AG10803 (cell line): ENCODE data around the gene ARL8B.

ENCODE experiments used
- DNase-seq: peaks from one replicate; pipeline ENCODE4 v3.0.0; 2010; ENCODE audit warnings: low read depth
- H3K4me3 ChIP-seq: 2 replicates; pipeline ENCODE4 v1.5.1; 2011; ENCODE audit warnings: mild to moderate bottlenecking, low read length, control low read depth
- TF ChIP-seq, protein P1 (sequence below): conservative IDR thresholded peaks from 2 replicates; pipeline ENCODE4 v1.5.1; 2011; ENCODE audit warnings: mild to moderate bottlenecking, low read length, control low read depth, inconsistent platforms

ARL8B gene

DNA sequence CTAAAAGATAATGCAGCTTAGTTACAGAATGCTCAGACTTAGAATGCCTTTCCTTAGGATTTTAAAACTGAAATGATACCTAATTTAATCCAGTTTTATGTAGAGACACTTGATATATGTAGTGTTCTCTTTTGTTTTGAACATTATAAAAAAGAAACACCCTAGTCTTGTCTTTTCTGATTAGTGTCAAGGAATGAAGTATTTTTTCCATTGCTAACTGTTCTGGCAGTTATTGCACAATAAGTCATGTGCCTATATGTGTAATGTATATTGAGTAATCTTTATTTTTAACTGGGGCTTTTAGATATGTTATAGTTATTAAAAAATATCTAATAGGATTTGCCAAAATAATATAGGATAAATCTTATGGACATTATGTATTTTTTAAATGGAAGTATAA, 4.5 kb downstream of the ARL8B start:
- TF ChIP-seq, protein P1, sequence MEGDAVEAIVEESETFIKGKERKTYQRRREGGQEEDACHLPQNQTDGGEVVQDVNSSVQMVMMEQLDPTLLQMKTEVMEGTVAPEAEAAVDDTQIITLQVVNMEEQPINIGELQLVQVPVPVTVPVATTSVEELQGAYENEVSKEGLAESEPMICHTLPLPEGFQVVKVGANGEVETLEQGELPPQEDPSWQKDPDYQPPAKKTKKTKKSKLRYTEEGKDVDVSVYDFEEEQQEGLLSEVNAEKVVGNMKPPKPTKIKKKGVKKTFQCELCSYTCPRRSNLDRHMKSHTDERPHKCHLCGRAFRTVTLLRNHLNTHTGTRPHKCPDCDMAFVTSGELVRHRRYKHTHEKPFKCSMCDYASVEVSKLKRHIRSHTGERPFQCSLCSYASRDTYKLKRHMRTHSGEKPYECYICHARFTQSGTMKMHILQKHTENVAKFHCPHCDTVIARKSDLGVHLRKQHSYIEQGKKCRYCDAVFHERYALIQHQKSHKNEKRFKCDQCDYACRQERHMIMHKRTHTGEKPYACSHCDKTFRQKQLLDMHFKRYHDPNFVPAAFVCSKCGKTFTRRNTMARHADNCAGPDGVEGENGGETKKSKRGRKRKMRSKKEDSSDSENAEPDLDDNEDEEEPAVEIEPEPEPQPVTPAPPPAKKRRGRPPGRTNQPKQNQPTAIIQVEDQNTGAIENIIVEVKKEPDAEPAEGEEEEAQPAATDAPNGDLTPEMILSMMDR = no peak
- no peak overlapping the region for H3K4me3 ChIP-seq
- DNase-seq = peak; percentile 26

DNA sequence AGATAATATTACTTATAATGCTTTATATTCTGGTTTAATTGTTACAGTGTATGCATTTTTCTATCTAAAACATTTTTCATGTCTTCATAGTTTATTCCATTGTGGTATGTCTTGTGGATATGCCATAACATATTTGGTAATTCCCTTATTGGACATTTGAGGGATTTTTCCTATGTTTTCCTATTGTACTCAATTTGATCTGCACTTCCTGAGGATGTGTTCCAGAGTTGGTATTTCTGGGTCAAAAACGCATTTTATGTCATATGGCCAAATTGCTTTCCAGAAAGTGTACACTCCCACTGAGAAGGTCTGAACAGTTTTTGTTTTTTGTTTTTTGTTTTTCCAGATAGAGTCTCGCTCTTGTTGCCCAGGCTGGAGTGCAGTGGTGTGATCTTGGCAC, 6.8 kb downstream of the ARL8B start:
- DNase-seq = no peak
- H3K4me3 ChIP-seq = no peak overlapping the region
- TF ChIP-seq, protein P1 = no peak

DNA sequence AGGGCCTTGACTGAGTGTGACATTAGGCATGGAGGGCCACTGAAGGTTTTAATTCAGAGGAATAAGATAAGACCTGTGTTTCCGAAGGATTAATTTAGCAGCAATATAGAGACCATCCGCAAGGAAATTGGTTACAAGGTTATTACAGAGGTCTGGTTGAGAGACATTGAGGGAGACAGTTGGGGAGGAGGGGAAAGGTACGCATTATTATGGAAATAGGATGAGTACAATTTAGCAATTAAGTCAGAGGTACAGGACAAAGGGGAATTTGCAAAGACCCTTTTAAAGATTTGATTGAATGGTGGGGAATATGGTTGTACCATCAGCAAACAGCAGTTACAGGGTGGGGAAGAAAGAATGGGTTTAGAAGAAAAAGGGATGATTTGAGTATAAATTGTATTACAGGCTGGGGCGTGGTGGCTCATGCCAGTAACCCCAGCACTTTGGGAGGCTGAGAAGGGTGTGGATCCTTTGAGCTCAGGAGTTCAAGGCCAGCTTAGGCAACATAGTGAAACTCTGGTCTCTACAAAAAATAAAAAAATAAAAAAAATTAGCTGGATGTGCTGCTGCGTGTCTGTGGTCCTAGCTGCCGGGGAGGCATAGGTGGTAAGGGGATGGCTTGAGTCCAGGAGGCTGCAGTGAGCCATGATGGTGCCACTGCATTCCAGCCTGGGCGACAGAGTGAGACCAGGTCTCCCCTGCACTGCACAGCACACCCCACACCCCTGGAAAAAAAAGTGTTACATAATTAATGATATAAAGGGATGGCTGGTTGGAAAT, 11.3 kb downstream of the ARL8B start:
- DNase-seq = no peak
- H3K4me3 ChIP-seq = no peak overlapping the region
- TF ChIP-seq, protein P1 = no peak

DNA sequence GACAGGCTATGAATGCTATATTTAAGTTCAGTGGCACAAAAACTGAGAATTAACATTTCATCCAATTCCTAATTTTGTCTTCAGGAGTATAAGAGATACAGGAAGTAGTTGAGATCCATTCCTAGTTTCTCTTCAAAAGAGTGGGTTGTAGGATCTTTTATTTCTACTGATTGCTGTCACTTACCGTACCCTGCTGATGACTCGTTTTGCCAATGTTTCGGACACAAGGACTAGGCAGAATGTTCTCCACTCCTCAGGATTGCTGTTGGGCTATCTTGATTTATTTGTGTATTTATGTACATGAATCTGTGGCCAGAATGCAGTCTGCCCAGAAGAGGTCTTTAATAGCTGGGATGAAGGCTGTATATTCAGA, 11.9 kb downstream of the ARL8B start:
- TF ChIP-seq, protein P1 = no peak
- DNase-seq = no peak

DNA sequence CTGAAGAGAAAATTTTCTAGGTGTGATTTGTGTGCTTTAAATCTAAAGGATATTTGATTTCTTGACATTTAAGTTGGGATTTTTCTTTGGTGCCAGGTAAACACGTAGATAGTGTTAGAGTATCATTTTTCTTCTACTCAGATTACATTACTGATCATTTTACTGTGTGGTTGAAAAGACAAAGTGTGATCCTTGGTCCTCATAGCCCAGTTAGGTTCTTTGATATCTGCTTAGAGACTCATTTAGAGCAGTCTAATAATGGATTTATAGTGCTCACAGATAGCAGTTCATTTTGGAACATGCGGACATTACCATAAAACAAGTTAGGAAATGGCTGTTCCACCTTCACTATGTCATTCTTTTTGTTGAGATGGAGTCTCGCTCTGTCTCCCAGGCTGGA, 12.4 kb downstream of the ARL8B start:
- TF ChIP-seq, protein P1 = no peak
- no peak for DNase-seq
- no peak overlapping the region for H3K4me3 ChIP-seq

More for the DNA sequence above, 11.9 kb downstream of the ARL8B start:
- H3K4me3 ChIP-seq = no peak overlapping the region

DNA sequence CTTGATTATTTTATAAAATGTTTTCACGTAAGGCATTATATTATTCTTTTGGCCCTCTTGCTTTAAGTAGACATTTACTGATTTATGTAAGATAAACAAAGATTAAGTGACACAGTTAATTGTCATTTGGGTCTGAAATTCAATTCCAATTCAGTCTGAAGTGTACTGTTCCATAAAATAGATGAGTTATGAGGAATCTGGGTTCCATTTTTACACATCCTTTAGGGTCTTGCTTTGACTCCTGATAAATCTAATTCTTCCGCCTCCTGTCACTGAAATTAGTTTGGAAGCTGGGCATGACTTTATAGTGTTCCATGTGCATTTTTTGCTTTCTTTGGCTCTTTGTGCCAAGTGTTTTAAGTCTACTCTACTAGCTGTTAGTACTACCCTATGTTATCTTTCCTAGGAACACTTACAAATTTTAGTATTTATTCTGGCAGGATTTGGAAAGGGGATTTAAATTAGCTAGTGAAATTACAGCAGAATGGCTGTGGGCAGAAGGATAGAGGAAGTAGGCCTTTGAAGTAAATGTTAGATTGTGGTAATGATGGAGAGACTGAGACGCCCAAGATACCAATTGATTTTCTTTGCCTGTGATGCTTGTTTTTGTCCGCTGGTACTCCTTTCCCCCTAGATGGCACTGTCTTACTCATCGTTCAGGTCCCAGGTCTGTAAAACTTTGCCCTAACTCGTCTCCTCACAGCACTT, 14.3 kb downstream of the ARL8B start:
- no peak overlapping the region for H3K4me3 ChIP-seq
- DNase-seq = no peak
- TF ChIP-seq, protein P1 = peak; percentile 49
